ENCODE data around the gene CCDC15. TPM values are rescaled to one million over a fixed set of nuclear protein-coding genes. Genes with fewer than 3 reads are reported as not detected.
A peak's percentile ranks its signal among the peaks of the same experiment; 100 is the strongest.
"Not testable (repeated sequence)": the region's sequence is repeated elsewhere in the genome, so short reads cannot be mapped to it uniquely, and the experiment has no call there.

Gene CCDC15
- total RNA-seq, 8 experiments from 2014 or later: 0.87 to 4.7 (median 2.5) TPM

DNA sequence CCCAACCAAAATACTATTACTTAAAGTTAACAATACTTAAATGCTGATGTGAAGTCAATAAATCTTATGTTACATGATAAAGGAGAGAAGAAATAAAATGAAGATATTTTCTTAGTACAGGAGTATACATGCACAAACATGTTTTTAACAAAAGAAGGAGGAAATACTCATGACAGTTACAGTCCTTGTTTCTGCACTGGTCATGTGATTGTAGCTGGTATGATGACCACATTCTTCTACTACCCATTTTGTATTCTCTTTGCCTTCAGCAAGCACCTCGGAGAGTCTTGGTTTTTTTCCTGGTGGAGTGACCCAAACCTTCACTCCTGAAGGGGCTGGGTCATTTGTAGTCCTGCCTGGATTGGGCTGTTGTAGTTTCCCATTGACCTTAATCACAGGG lies 75.4 kb downstream of the CCDC15 start:
- 0 to 100% (median 31%) methylated on average over 1 of the region's 1 CpG; no CpG with 5 or more reads in 2 of the 10 experiments for WGBS, 10 experiments
- in situ Hi-C loops (cut with MboI; ENCODE audit: low pct_unique_long_range_greater_than_20kb in 2 of 9, low sequenced_read_pairs in 9 of 9, unreplicated experiment in 9 of 9); H3K4me3 ChIP-seq; H3K4me1 ChIP-seq (replicated peaks in 1 of 2); ATAC-seq (replicated peaks in 6 of 8); H3K27ac ChIP-seq: not testable (repeated sequence)

GRCh38 chr11:125036933-125037332 lies 82.9 kb downstream of the CCDC15 start:
- peak in 2 of 8 experiments; percentile 55 to 56 for ATAC-seq (replicated peaks in 6 of 8)
- Histone ChIP-seq H3K27ac (no peak overlapping the region), H3K4me1 (replicated peaks in 1 of 2) (no peaks in the 10 kb centered on the region), H3K4me3 (no peak overlapping the region)
- in situ Hi-C loops (cut with MboI; ENCODE audit: low pct_unique_long_range_greater_than_20kb in 2 of 9, low sequenced_read_pairs in 9 of 9, unreplicated experiment in 9 of 9): no loop called here
- 17 to 100% (median 85%) methylated on average over 1 of the region's 1 CpG; no CpG with 5 or more reads in 4 of the 10 experiments for WGBS, 10 experiments

DNA sequence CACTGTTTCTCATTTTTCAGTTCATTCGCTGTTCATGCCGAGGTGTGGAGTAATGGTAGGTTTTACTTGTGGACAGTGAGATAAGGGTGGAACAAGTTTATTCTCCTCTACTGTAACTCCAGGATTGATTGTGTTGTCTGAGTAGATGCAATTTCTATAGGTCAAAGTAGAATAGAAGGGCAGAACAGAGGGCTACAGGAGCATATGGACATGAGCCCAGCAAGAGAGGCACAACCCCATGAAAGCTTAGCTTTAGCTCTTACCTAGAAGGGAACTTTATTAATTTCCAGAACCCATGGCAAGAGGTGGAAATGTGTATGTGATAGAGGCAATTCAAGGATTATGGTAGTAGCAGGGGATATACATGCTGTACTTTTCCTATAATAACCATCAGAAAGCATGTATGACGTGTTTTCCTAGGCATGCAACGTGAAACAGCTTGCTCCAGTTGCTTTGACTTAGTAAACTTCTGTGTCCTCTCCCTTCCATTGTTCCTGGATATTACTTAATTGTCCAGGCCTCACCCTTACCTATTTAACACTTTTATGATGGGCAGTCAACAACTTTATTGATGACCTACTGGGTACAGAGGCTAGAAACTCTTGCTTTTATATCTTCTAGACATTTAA lies 95.3 kb downstream of the CCDC15 start:
- Histone ChIP-seq H3K4me1 (replicated peaks in 1 of 2) (no peaks in the 10 kb centered on the region), H3K4me3 (no peak overlapping the region), H3K27ac (no peak overlapping the region)
- in situ Hi-C loops (cut with MboI; ENCODE audit: low pct_unique_long_range_greater_than_20kb in 2 of 9, low sequenced_read_pairs in 9 of 9, unreplicated experiment in 9 of 9): no loop called here
- WGBS, 10 experiments: 86 to 100% (median 95%) methylated on average over 1 to 4 of the region's 4 CpGs; no CpG with 5 or more reads in 1 of the 10 experiments
- ATAC-seq (replicated peaks in 6 of 8): no peak

DNA sequence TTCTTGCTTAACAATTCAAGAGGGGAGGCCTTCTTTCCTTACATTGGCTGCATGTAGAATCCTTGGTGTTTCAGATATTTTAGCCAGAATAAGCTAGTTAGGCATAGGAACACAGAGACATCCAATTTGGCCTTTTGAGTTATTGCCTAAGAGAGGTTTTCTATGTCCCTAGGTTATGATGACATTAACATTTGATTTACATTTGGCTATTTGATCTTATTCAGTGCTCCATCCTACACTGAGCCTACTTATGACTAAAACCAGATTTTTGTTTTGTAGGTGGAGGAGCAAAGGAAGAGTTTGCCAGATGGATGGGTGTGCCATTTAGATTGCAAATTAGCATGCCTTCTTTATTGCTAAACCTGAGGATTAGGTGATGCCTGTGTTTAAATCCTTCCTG lies 98.0 kb downstream of the CCDC15 start:
- Histone ChIP-seq H3K27ac (no peak overlapping the region), H3K4me3 (no peak overlapping the region), H3K4me1 (replicated peaks in 1 of 2) (no peaks in the 10 kb centered on the region)
- peak in 3 of 8 experiments; percentile 59 to 98 (median 84) for ATAC-seq (replicated peaks in 6 of 8)
- in situ Hi-C loops (cut with MboI; ENCODE audit: low pct_unique_long_range_greater_than_20kb in 2 of 9, low sequenced_read_pairs in 9 of 9, unreplicated experiment in 9 of 9): no loop called here

- ATAC-seq (replicated peaks in 6 of 8): no peak
Measured at GRCh38 chr11:125053167-125053566, 99.2 kb downstream of the CCDC15 start.

GRCh38 chr11:125055107-125055715 lies 101.2 kb downstream of the CCDC15 start:
- no peak overlapping the region for H3K27ac ChIP-seq
- ATAC-seq (replicated peaks in 6 of 8): no peak
- in situ Hi-C loops (cut with MboI; ENCODE audit: low pct_unique_long_range_greater_than_20kb in 2 of 9, low sequenced_read_pairs in 9 of 9, unreplicated experiment in 9 of 9): no loop called here
- 50 to 80% (median 67%) methylated on average over 1 to 2 of the region's 2 CpGs; no CpG with 5 or more reads in 2 of the 10 experiments for WGBS, 10 experiments
- no peak overlapping the region for H3K4me3 ChIP-seq
- H3K4me1 ChIP-seq (replicated peaks in 1 of 2): no peaks in the 10 kb centered on the region

More at GRCh38 chr11:125053167-125053566, 99.2 kb downstream of the CCDC15 start:
- Histone ChIP-seq H3K4me3 (no peak overlapping the region), H3K4me1 (replicated peaks in 1 of 2) (no peaks in the 10 kb centered on the region), H3K27ac (no peak overlapping the region)
- 80 to 100% (median 92%) methylated on average over 1 of the region's 1 CpG; no CpG with 5 or more reads in 6 of the 10 experiments for WGBS, 10 experiments
- in situ Hi-C loops (cut with MboI; ENCODE audit: low pct_unique_long_range_greater_than_20kb in 2 of 9, low sequenced_read_pairs in 9 of 9, unreplicated experiment in 9 of 9): no loop called here

DNA sequence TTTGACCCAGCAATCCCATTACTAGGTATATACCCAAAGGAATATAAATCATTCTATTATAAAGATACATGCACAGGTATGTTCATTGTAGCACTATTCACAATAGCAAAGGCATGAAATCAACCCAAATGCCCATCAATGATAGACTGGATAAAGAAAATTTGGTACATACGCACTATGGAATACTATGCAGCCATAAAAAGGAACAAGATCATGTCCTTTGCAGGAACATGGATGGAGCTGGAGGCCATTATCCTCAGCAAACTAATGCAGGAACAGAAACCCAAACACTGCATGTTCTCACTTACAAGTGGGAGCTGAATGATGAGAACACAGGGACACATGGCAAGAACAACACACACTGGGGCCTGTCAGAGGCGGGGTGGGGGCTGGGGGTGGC lies 102.1 kb downstream of the CCDC15 start:
- H3K4me3 ChIP-seq; H3K4me1 ChIP-seq (replicated peaks in 1 of 2); ATAC-seq (replicated peaks in 6 of 8); in situ Hi-C loops (cut with MboI; ENCODE audit: low pct_unique_long_range_greater_than_20kb in 2 of 9, low sequenced_read_pairs in 9 of 9, unreplicated experiment in 9 of 9); H3K27ac ChIP-seq: not testable (repeated sequence)
- 100% methylated on average over 1 of the region's 2 CpGs; no CpG with 5 or more reads in 6 of the 10 experiments for WGBS, 10 experiments

DNA sequence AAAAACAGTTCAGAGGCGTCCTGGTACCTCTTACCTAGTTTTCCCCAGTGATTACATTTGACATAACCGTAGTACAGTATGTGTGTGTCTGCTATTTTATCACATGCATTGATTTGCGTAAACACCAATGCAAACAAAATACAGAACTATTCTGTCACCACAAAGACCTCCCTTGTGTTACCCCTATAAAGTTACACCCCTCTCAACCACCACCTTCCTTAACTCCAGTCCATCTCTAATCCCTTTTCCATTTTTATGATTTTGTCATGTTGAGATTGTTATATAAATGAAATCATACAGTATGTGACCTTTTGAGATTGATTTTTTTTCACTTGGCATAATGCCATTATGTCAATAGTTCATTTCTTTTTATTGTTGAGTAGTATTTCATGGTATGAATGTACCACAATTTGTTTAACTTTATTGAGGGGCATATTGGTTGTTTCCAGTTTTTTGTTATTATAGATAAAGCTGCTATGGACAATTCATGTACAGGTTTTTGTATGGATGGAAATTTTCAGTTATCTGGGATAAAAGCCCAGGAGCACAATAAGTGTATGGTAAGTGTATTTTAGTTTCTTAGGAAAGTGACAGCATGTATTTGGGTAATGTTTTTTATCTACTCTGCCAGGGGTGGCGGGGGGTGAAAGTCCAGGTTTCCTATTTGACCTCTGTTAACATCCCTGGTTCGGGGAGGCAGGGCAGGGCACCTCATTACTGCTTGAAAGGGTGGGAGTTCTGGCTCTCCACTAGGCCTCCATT lies 103.1 kb downstream of the CCDC15 start:
- WGBS, 10 experiments: 58 to 94% (median 80%) methylated on average over 1 to 5 of the region's 5 CpGs
- H3K27ac ChIP-seq: no peak overlapping the region
- no peak overlapping the region for H3K4me3 ChIP-seq
- in situ Hi-C loops (cut with MboI; ENCODE audit: low pct_unique_long_range_greater_than_20kb in 2 of 9, low sequenced_read_pairs in 9 of 9, unreplicated experiment in 9 of 9): no loop called here
- no peaks in the 10 kb centered on the region for H3K4me1 ChIP-seq (replicated peaks in 1 of 2)
- no peak for ATAC-seq (replicated peaks in 6 of 8)

- H3K27ac ChIP-seq: no peak overlapping the region
- in situ Hi-C loops (cut with MboI; ENCODE audit: low pct_unique_long_range_greater_than_20kb in 2 of 9, low sequenced_read_pairs in 9 of 9, unreplicated experiment in 9 of 9): no loop called here
- H3K4me1 ChIP-seq (replicated peaks in 1 of 2): no peaks in the 10 kb centered on the region
- WGBS, 10 experiments: 100% methylated on average over 1 to 3 of the region's 5 CpGs; no CpG with 5 or more reads in 8 of the 10 experiments
- no peak for ATAC-seq (replicated peaks in 6 of 8)
- no peak overlapping the region for H3K4me3 ChIP-seq
Measured at GRCh38 chr11:125057693-125058016, 103.7 kb downstream of the CCDC15 start.

- H3K4me1 ChIP-seq (replicated peaks in 1 of 2): no peaks in the 10 kb centered on the region
- 40 to 85% (median 78%) methylated on average over 1 to 4 of the region's 4 CpGs; no CpG with 5 or more reads in 5 of the 10 experiments for WGBS, 10 experiments
- in situ Hi-C loops (cut with MboI; ENCODE audit: low pct_unique_long_range_greater_than_20kb in 2 of 9, low sequenced_read_pairs in 9 of 9, unreplicated experiment in 9 of 9): no loop called here
- no peak overlapping the region for H3K27ac ChIP-seq
- no peak for ATAC-seq (replicated peaks in 6 of 8)
- no peak overlapping the region for H3K4me3 ChIP-seq
Measured at GRCh38 chr11:125061281-125061680, 107.3 kb downstream of the CCDC15 start.

- WGBS, 10 experiments: 52 to 100% (median 77%) methylated on average over 1 to 8 of the region's 19 CpGs; no CpG with 5 or more reads in 1 of the 10 experiments
- Histone ChIP-seq H3K27ac (no peak overlapping the region), H3K4me1 (replicated peaks in 1 of 2) (no peaks in the 10 kb centered on the region), H3K4me3 (peak overlapping the region in 4 of 5 donors; percentile 24 to 30 (median 28))
- ATAC-seq (replicated peaks in 6 of 8): peak; percentile 7 to 40 (median 20)
- in situ Hi-C loops (cut with MboI; ENCODE audit: low pct_unique_long_range_greater_than_20kb in 2 of 9, low sequenced_read_pairs in 9 of 9, unreplicated experiment in 9 of 9): no loop called here
Measured at GRCh38 chr11:125062218-125062930, 108.4 kb downstream of the CCDC15 start.

GRCh38 chr11:125062931-125063428 lies 109.0 kb downstream of the CCDC15 start, which contains the start of gene SLC37A2:
SLC37A2 (plus strand) TSS chr11:125063305; CDS start chr11:125063368, 63 bp downstream.
- H3K27ac ChIP-seq: no peak within 1 kb of the TSS
- H3K4me3 ChIP-seq: peak within 1 kb of the TSS; percentile 24 to 30 (median 26)
- in situ Hi-C loops (cut with MboI; ENCODE audit: low pct_unique_long_range_greater_than_20kb in 2 of 9, low sequenced_read_pairs in 9 of 9, unreplicated experiment in 9 of 9): no loop called here
- ATAC-seq (replicated peaks in 6 of 8): peak; percentile 90 to 97 (median 96)
- H3K4me1 ChIP-seq (replicated peaks in 1 of 2): no peaks in the 10 kb centered on the region
- WGBS, 10 experiments: 0% methylated on average over 1 to 2 of the region's 46 CpGs; no CpG with 5 or more reads in 8 of the 10 experiments

Data from motor neuron (in vitro differentiated cells).